ENCODE measurements around the gene FAM81A.

Gene FAM81A

GRCh38 chr15:59545573-59545972, 107.6 kb downstream of the FAM81A start:
- no peak for DNase-seq

GRCh38 chr15:59548501-59549226, 110.7 kb downstream of the FAM81A start:
- DNase-seq = no peak

- no peak for DNase-seq
These were observed 111.6 kb downstream of the FAM81A start for GRCh38 chr15:59549301-59550185.

- DNase-seq = no peak
These were observed 112.5 kb downstream of the FAM81A start for GRCh38 chr15:59550530-59550929.

DNA sequence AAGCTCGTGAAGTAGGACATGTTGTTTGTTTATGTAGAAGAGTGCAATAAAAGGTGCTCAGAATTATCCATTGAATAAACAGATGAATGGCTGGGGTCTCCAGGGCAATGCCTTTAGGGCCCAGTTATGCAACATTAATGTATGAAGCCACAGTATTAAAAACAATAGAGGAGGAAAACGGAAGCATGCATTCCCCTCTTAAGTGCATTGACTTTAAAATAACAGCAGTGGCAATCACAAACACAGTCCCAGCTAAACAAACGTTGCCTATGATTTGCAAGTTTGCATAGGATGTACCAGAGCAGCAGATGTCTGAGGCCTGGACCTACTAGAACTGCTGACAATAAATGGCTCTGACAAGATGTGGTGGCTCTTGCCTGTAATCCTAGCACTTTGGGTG, 113.0 kb downstream of the FAM81A start:
- DNase-seq = no peak

DNA sequence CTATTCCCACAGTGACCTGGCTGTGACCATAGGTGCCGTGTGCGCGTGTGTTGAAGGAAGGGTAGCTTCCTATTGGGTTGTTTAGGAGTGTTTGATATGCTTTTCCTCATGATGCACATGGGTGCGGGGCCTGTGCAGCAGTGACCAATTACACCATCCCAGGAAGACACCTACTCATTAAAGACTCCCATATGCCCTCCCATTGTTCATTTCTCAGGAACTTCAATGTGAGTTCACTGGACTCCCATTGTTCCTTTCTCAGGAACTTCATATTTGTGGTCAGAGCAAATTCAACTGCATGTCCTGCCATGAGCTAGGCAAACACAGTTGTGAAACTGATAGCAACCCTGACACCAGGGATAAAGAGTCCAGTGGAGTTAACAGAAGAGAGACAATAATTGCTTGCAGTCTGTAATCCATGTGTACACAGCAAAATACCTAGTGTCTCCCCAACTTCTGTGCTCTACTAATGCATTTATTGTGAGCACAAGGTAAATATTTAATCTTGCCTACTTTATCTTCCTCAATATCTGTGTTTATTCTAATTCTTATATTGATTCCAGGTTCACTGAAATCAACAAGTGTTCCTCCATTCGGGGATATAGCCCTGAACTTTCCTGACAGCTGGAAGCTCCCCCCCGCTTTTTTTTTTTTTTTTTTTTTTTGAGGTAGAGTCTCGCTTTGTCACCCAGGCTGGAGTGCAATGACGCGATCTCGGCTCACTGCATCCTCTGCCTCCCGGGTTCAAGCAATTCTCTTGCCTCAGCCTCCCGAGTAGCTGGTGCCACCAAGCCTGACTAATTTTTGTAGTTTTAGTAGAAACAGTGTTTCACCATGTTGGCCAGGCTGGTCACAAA, 116.1 kb downstream of the FAM81A start:
- DNase-seq = no peak

GRCh38 chr15:59555696-59556095, 117.7 kb downstream of the FAM81A start:
- no peak for DNase-seq

DNA sequence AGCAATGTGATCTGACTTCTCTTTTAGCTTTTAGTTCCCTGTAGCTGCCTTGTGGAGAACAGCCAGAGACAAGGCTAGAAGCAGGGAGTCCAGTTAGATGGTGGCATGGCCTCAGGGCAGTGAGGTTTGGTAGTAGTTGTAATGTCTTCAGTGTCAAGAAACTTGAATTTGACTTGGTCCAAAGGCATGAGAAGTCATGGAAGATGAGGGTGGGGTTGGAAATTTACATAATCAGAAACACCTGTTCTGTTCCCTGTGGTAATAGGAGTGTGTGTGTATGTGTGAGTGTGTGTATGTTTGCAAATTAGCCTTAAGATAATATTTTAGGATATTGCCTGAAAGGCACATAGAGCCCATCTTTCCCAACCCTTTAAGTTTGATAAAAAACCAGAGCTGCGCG, 118.4 kb downstream of the FAM81A start:
- no peak for DNase-seq

DNA sequence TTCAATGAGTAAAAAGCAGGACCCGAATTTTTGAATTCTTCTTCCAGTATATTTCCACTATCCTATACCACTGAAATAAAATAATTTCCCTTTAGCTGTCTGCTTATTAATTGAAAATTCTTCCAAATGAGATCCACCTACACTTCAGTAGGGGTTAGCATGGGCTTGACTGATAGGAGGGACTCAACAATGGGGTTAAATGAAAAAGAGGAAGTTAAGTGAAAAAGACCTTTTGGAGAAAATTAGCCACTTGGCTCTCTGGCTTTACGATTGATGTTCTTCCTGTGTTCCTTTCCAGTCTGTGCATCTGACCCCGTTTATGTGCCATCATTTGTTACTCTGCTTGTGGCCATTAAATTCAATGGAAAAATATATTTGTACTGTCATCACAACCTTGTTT, 119.6 kb downstream of the FAM81A start:
- no peak for DNase-seq

GRCh38 chr15:59558851-59559250, 120.9 kb downstream of the FAM81A start:
- no peak for DNase-seq

GRCh38 chr15:59561547-59561946, 123.6 kb downstream of the FAM81A start:
- no peak for DNase-seq

- no peak for DNase-seq
These were observed 124.6 kb downstream of the FAM81A start for GRCh38 chr15:59562448-59563186.

DNA sequence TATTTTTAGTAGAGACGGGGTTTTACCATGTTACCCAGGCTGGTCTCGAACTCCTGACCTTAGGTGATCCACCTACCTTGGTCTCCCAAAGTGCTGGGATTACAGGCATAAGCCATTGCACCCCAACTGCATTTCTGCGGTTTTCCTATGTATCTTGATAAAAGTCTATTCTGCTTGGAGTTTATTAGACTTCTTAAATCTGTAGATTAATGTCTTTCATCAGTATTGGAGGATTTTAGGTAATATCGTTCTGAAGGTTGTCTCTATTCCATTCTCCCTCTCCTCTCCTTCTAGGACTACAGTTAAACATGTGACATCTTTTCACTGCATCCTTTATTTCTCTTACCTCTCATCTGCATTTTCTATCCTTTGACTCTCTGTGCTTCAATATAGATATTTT, 127.3 kb downstream of the FAM81A start:
- no peak for DNase-seq

DNA sequence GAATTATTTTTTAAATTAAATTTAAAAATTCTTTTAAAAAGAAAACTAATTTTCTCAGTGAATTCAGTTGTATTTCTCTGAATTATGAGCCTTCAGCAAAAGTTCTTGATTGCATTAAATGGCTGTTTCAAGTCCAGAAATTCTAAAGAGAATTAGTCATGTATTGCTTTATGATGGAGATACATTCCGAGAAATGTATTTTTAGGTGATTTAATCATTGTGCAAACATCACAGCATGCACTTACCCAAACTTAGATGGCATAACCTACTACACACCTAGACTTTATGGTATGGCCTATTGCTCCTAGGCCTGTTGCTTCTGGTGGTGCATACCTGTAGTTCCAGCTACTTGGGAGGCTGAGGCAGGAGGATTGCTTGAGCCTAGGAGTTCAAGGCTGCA, 129.3 kb downstream of the FAM81A start:
- DNase-seq = no peak

GRCh38 chr15:59569477-59569876, 131.5 kb downstream of the FAM81A start:
- no peak for DNase-seq

DNA sequence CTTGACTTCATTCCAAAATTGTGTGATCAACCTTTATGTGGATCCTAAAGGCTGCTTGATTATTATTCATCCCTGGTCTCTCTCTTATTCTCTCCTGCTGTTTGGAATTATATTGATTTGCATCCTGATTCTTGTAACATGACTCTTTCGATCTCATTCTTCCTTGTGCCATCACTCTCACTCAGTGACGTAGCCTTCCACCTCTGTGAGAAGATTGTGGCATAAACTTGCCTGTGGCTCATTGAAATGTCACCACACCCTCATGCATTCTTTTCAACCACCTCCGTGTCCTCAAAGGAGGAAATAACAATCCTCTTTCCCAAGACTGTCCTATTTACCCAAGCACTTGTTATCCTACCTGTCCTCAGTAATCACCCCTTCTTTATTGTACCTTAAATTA, 132.3 kb downstream of the FAM81A start:
- no peak for DNase-seq

DNA sequence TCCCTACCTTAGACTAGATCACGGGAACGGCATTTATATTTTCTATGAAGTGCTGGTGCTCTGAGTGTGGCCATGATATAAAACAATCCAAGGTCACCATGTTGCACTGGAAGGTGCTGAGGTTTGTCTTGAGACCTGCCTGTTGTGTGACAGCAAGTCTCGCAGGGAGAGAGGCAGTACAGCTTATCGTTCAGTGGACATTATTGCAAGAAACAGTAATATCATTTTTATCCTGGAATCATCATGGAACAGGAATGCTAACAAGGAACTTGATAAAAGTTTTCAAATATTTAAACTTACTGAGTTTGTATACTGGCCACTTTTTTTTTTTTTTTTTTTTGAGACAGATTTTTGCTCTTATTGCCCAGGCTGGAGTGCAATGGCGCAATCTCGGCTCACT, 133.6 kb downstream of the FAM81A start:
- DNase-seq = no peak
